ENCODE results near the gene YWHAB.
"Not testable (repeated sequence)": the region's sequence is repeated elsewhere in the genome, so short reads cannot be mapped to it uniquely, and the experiment has no call there.

The YWHAB gene

GRCh38 chr20:44851545-44851944 lies 34.0 kb upstream of the YWHAB start:
- H3K4me3 ChIP-seq (ENCODE audit: control insufficient read depth, low read depth, low read length), result no peak overlapping the region
- TF ChIP-seq CTCF (conservative IDR thresholded peaks at IDR 0.05; ENCODE audit: control insufficient read depth, insufficient read depth, low read depth, low read length), result no peak
- DNase-seq (ENCODE audit: low read depth), result no peak

- no peak for DNase-seq (ENCODE audit: low read depth)
Observed at GRCh38 chr20:44856442-44856841, 29.1 kb upstream of the YWHAB start.

GRCh38 chr20:44856856-44857448 lies 28.6 kb upstream of the YWHAB start:
- H3K4me3 ChIP-seq (ENCODE audit: control insufficient read depth, low read depth, low read length), result no peak overlapping the region
- no peak for TF ChIP-seq CTCF (conservative IDR thresholded peaks at IDR 0.05; ENCODE audit: control insufficient read depth, insufficient read depth, low read depth, low read length)
- peak; percentile 16 for DNase-seq (ENCODE audit: low read depth)

More at GRCh38 chr20:44856442-44856841, 29.1 kb upstream of the YWHAB start:
- no peak overlapping the region for H3K4me3 ChIP-seq (ENCODE audit: control insufficient read depth, low read depth, low read length)
- TF ChIP-seq CTCF (conservative IDR thresholded peaks at IDR 0.05; ENCODE audit: control insufficient read depth, insufficient read depth, low read depth, low read length), result no peak

- no peak for TF ChIP-seq CTCF (conservative IDR thresholded peaks at IDR 0.05; ENCODE audit: control insufficient read depth, insufficient read depth, low read depth, low read length)
- H3K4me3 ChIP-seq (ENCODE audit: control insufficient read depth, low read depth, low read length), result no peak overlapping the region
- peak; percentile 14 for DNase-seq (ENCODE audit: low read depth)
Observed at GRCh38 chr20:44858606-44859360, 26.7 kb upstream of the YWHAB start.

GRCh38 chr20:44861531-44862006 lies 23.9 kb upstream of the YWHAB start:
- no peak overlapping the region for H3K4me3 ChIP-seq (ENCODE audit: control insufficient read depth, low read depth, low read length)

GRCh38 chr20:44862286-44862685 lies 23.2 kb upstream of the YWHAB start:
- TF ChIP-seq CTCF (conservative IDR thresholded peaks at IDR 0.05; ENCODE audit: control insufficient read depth, insufficient read depth, low read depth, low read length), result no peak
- no peak for DNase-seq (ENCODE audit: low read depth)
- H3K4me3 ChIP-seq (ENCODE audit: control insufficient read depth, low read depth, low read length), result no peak overlapping the region

More at GRCh38 chr20:44861531-44862006, 23.9 kb upstream of the YWHAB start:
- peak; percentile 81 for DNase-seq (ENCODE audit: low read depth)
- TF ChIP-seq CTCF (conservative IDR thresholded peaks at IDR 0.05; ENCODE audit: control insufficient read depth, insufficient read depth, low read depth, low read length), result no peak

GRCh38 chr20:44863365-44864084 lies 22.0 kb upstream of the YWHAB start:
- DNase-seq (ENCODE audit: low read depth); H3K4me3 ChIP-seq (ENCODE audit: control insufficient read depth, low read depth, low read length): not testable (repeated sequence)

- H3K4me3 ChIP-seq (ENCODE audit: control insufficient read depth, low read depth, low read length); DNase-seq (ENCODE audit: low read depth): not testable (repeated sequence)
Observed at GRCh38 chr20:44864493-44864892, 21.0 kb upstream of the YWHAB start.
